ENCODE data around the gene CKLF.
A peak's percentile ranks its signal among the peaks of the same experiment; 100 is the strongest.

Gene CKLF

DNA sequence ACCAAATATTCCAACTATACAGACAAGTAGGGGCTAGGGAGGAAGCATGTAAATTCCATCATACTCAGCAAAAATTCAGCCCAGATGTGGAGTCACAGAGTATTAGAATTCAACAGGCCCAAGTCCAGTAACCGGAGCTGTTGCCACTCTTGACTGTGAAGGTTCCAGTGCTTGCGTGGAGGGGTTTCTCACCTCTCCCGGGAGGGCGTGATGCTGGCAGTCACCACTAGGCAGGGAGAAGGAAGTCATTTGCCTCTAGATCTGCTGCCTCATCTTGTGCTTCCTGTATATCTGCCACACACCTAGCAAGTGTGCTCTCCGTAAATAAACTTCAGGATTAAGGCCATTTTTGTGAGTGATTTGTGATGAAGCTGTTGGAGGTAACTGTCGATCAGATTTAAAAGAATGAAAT, 1.0 kb upstream of the CKLF start:
- no CpG with 5 or more reads among the region's 6 CpGs for WGBS (ENCODE audit: extremely low coverage, insufficient coverage, low lambda C conversion rate)

DNA sequence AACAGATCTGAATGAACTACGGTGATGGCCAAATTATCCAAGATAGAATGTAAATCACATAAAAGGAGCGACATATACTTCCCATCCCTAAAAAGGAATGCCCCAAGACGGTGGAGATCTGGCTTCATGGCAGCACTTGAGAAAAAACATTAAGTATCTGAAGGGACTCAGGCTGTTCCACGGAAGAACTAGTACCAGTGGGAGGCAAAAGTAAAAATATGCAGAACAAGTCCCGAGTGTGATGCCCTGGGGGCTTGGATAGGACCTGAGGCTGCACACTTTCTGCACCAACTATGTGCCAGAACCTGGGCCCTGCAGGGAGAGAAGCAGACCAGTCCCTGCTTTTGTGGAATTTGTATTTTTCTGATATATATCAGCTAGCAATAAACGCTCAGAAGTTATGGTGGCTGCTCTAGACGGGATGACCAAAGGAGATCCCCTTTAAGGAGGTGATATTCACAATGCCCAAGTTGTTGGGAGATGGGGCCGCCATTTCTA, 539 bp upstream of the CKLF start:
- H3K79me2 ChIP-seq (ENCODE audit: control insufficient read depth, insufficient read depth, low read length) = no peaks in the 10 kb centered on the region
- no peak for DNase-seq
- no peak overlapping the region for H2BK5ac ChIP-seq (ENCODE audit: low read length)
- H3K4me2 ChIP-seq (ENCODE audit: low read length) = peak overlapping the region; percentile 77
- no CpG with 5 or more reads among the region's 8 CpGs for WGBS (ENCODE audit: extremely low coverage, insufficient coverage, low lambda C conversion rate)
- H3K23ac ChIP-seq (ENCODE audit: low read length) = no peak overlapping the region
- H3K4me3 ChIP-seq (ENCODE audit: low read length) = no peak overlapping the region
- H3K4ac ChIP-seq (ENCODE audit: low read depth, low read length) = no peak overlapping the region
- H2AK5ac ChIP-seq (ENCODE audit: low read length) = no peak overlapping the region
- H2BK15ac ChIP-seq (replicated peaks; ENCODE audit: low read depth) = no peak overlapping the region
- H2BK120ac ChIP-seq (ENCODE audit: low read depth, low read length) = no peak overlapping the region
- no peaks in the 10 kb centered on the region for H3K79me1 ChIP-seq (ENCODE audit: low read length)
- peak overlapping the region; percentile 12 for H3K18ac ChIP-seq (ENCODE audit: low read length)
- no peak overlapping the region for H4K5ac ChIP-seq (ENCODE audit: low read length)
- peak overlapping the region; percentile 66 for H4K8ac ChIP-seq (ENCODE audit: low read depth, low read length)
- no peaks in the 10 kb centered on the region for H3K4me1 ChIP-seq (ENCODE audit: control insufficient read depth, low read depth, low read length)
- H3K56ac ChIP-seq (ENCODE audit: low read length) = peak overlapping the region; percentile 95
- H3K27ac ChIP-seq (ENCODE audit: low read depth, low read length) = no peak overlapping the region
- no peaks in the 10 kb centered on the region for H3K27me3 ChIP-seq (ENCODE audit: insufficient read depth, low read length, poor library complexity)
- no peaks in the 10 kb centered on the region for H3K36me3 ChIP-seq (ENCODE audit: control insufficient read depth, insufficient read depth, low read length)
- H3K9ac ChIP-seq (ENCODE audit: low read length) = peak overlapping the region; percentile 81

More for the DNA sequence above, 1.0 kb upstream of the CKLF start:
- H3K23ac ChIP-seq (ENCODE audit: low read length) = no peak overlapping the region
- no peak overlapping the region for H3K4me2 ChIP-seq (ENCODE audit: low read length)
- H3K27ac ChIP-seq (ENCODE audit: low read depth, low read length) = no peak overlapping the region
- no peak overlapping the region for H3K9ac ChIP-seq (ENCODE audit: low read length)
- H3K56ac ChIP-seq (ENCODE audit: low read length) = no peak overlapping the region
- H4K5ac ChIP-seq (ENCODE audit: low read length) = no peak overlapping the region
- H3K4me1 ChIP-seq (ENCODE audit: control insufficient read depth, low read depth, low read length) = no peaks in the 10 kb centered on the region
- peak; percentile 74 for DNase-seq
- no peak overlapping the region for H2AK5ac ChIP-seq (ENCODE audit: low read length)
- H2BK5ac ChIP-seq (ENCODE audit: low read length) = no peak overlapping the region
- no peaks in the 10 kb centered on the region for H3K79me1 ChIP-seq (ENCODE audit: low read length)
- no peaks in the 10 kb centered on the region for H3K79me2 ChIP-seq (ENCODE audit: control insufficient read depth, insufficient read depth, low read length)
- H3K27me3 ChIP-seq (ENCODE audit: insufficient read depth, low read length, poor library complexity) = no peaks in the 10 kb centered on the region
- no peak overlapping the region for H2BK15ac ChIP-seq (replicated peaks; ENCODE audit: low read depth)
- H3K18ac ChIP-seq (ENCODE audit: low read length) = no peak overlapping the region
- H4K8ac ChIP-seq (ENCODE audit: low read depth, low read length) = no peak overlapping the region
- H3K36me3 ChIP-seq (ENCODE audit: control insufficient read depth, insufficient read depth, low read length) = no peaks in the 10 kb centered on the region
- no peak overlapping the region for H3K4ac ChIP-seq (ENCODE audit: low read depth, low read length)
- H2BK120ac ChIP-seq (ENCODE audit: low read depth, low read length) = no peak overlapping the region
- H3K4me3 ChIP-seq (ENCODE audit: low read length) = no peak overlapping the region

DNA sequence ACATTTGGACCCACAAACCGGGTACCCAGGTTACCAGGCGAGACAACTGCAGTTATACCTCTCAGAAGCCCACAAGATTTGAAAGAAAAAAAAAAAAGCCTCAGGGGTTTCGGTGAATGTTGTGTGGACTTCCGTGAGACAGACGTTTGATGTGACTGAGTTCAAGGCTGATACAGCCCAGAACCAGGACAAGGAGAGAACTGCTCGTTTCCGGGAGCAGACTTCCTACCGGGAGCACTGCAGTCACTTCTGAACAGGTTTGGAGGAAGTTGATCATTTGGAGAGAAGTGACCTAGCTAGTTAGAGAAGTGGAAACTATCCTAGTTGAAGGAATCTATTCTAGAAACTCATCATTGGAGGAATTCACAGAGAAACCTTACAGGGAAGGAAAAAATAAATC, 847 bp downstream of the CKLF start:
- no CpG with 5 or more reads among the region's 8 CpGs for WGBS (ENCODE audit: extremely low coverage, insufficient coverage, low lambda C conversion rate)

DNA sequence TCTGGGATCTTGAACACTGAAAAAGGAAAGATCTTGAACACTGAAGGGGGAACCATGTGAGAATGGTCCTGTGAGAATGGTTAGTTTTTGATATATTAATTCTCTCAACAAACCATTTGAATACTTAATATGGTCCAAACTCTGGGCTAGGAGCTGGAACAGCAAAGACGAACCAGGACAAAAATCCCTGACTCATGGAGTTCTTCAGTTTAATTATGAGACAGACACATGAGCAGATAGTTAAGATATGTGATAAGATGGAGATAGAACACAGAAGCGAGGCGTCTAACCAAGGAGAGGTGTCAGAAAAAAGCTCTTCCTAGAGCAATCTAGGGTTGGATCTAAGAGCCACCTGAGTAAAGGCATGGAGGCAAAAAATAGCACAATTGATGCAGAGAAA, 1.6 kb downstream of the CKLF start:
- no peak overlapping the region for H2BK5ac ChIP-seq (ENCODE audit: low read length)
- no peak overlapping the region for H3K23ac ChIP-seq (ENCODE audit: low read length)
- H3K56ac ChIP-seq (ENCODE audit: low read length) = no peak overlapping the region
- no peaks in the 10 kb centered on the region for H3K27me3 ChIP-seq (ENCODE audit: insufficient read depth, low read length, poor library complexity)
- no peak overlapping the region for H3K9ac ChIP-seq (ENCODE audit: low read length)
- H3K36me3 ChIP-seq (ENCODE audit: control insufficient read depth, insufficient read depth, low read length) = no peaks in the 10 kb centered on the region
- DNase-seq = no peak
- H2AK5ac ChIP-seq (ENCODE audit: low read length) = no peak overlapping the region
- H3K4me2 ChIP-seq (ENCODE audit: low read length) = no peak overlapping the region
- H3K4ac ChIP-seq (ENCODE audit: low read depth, low read length) = no peak overlapping the region
- H4K5ac ChIP-seq (ENCODE audit: low read length) = no peak overlapping the region
- H3K4me3 ChIP-seq (ENCODE audit: low read length) = no peak overlapping the region
- H3K79me1 ChIP-seq (ENCODE audit: low read length) = no peaks in the 10 kb centered on the region
- H3K27ac ChIP-seq (ENCODE audit: low read depth, low read length) = no peak overlapping the region
- no peak overlapping the region for H3K18ac ChIP-seq (ENCODE audit: low read length)
- H2BK15ac ChIP-seq (replicated peaks; ENCODE audit: low read depth) = no peak overlapping the region
- no CpG with 5 or more reads among the region's 3 CpGs for WGBS (ENCODE audit: extremely low coverage, insufficient coverage, low lambda C conversion rate)
- H2BK120ac ChIP-seq (ENCODE audit: low read depth, low read length) = no peak overlapping the region
- H4K8ac ChIP-seq (ENCODE audit: low read depth, low read length) = no peak overlapping the region
- H3K4me1 ChIP-seq (ENCODE audit: control insufficient read depth, low read depth, low read length) = no peaks in the 10 kb centered on the region
- no peaks in the 10 kb centered on the region for H3K79me2 ChIP-seq (ENCODE audit: control insufficient read depth, insufficient read depth, low read length)

More for the DNA sequence above, 847 bp downstream of the CKLF start:
- Histone ChIP-seq H3K79me2 (ENCODE audit: control insufficient read depth, insufficient read depth, low read length) (no peaks in the 10 kb centered on the region), H2BK15ac (replicated peaks; ENCODE audit: low read depth) (no peak overlapping the region), H2AK5ac (ENCODE audit: low read length) (no peak overlapping the region), H3K4me1 (ENCODE audit: control insufficient read depth, low read depth, low read length) (no peaks in the 10 kb centered on the region), H3K27me3 (ENCODE audit: insufficient read depth, low read length, poor library complexity) (no peaks in the 10 kb centered on the region), H3K18ac (ENCODE audit: low read length) (no peak overlapping the region), H2BK120ac (ENCODE audit: low read depth, low read length) (no peak overlapping the region), H3K56ac (ENCODE audit: low read length) (no peak overlapping the region), H3K9ac (ENCODE audit: low read length) (no peak overlapping the region), H3K27ac (ENCODE audit: low read depth, low read length) (no peak overlapping the region), H3K4me3 (ENCODE audit: low read length) (no peak overlapping the region), H3K36me3 (ENCODE audit: control insufficient read depth, insufficient read depth, low read length) (no peaks in the 10 kb centered on the region), H3K4me2 (ENCODE audit: low read length) (no peak overlapping the region), H3K23ac (ENCODE audit: low read length) (no peak overlapping the region), H3K4ac (ENCODE audit: low read depth, low read length) (no peak overlapping the region), H2BK5ac (ENCODE audit: low read length) (no peak overlapping the region), H4K8ac (ENCODE audit: low read depth, low read length) (no peak overlapping the region), H4K5ac (ENCODE audit: low read length) (no peak overlapping the region), H3K79me1 (ENCODE audit: low read length) (no peaks in the 10 kb centered on the region)
- DNase-seq = no peak

DNA sequence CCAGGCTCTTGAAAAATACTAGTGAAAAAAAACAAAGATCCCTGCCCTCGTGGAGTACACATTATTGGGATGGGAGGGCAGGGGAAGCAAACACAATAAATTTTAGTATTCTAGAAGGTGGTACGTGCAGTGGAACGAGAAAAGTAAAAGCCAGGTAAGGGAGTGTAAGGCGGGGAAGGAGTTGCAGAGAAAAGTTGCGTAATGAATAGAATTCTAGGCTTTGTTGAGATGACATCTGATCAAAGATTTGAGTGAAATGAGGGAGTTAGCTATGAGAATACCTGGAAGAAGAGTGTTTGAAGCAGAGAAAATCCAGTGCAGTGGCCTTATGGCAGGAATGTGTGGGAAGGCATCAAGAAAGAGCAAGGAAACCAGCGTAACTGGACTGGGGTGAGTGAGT, 2.1 kb downstream of the CKLF start:
- H3K4me1 ChIP-seq (ENCODE audit: control insufficient read depth, low read depth, low read length) = no peaks in the 10 kb centered on the region
- no peaks in the 10 kb centered on the region for H3K79me1 ChIP-seq (ENCODE audit: low read length)
- 100% methylated on average over 2 of the region's 6 CpGs for WGBS (ENCODE audit: extremely low coverage, insufficient coverage, low lambda C conversion rate)
- H3K79me2 ChIP-seq (ENCODE audit: control insufficient read depth, insufficient read depth, low read length) = no peaks in the 10 kb centered on the region
- H3K18ac ChIP-seq (ENCODE audit: low read length) = no peak overlapping the region
- no peak overlapping the region for H2AK5ac ChIP-seq (ENCODE audit: low read length)
- no peak overlapping the region for H3K4me2 ChIP-seq (ENCODE audit: low read length)
- H3K56ac ChIP-seq (ENCODE audit: low read length) = no peak overlapping the region
- no peaks in the 10 kb centered on the region for H3K36me3 ChIP-seq (ENCODE audit: control insufficient read depth, insufficient read depth, low read length)
- no peak overlapping the region for H2BK5ac ChIP-seq (ENCODE audit: low read length)
- H3K9ac ChIP-seq (ENCODE audit: low read length) = no peak overlapping the region
- H2BK120ac ChIP-seq (ENCODE audit: low read depth, low read length) = no peak overlapping the region
- no peak overlapping the region for H3K23ac ChIP-seq (ENCODE audit: low read length)
- no peak overlapping the region for H3K4ac ChIP-seq (ENCODE audit: low read depth, low read length)
- H3K27ac ChIP-seq (ENCODE audit: low read depth, low read length) = no peak overlapping the region
- H3K4me3 ChIP-seq (ENCODE audit: low read length) = no peak overlapping the region
- H3K27me3 ChIP-seq (ENCODE audit: insufficient read depth, low read length, poor library complexity) = no peaks in the 10 kb centered on the region
- no peak for DNase-seq
- no peak overlapping the region for H4K8ac ChIP-seq (ENCODE audit: low read depth, low read length)
- no peak overlapping the region for H4K5ac ChIP-seq (ENCODE audit: low read length)
- no peak overlapping the region for H2BK15ac ChIP-seq (replicated peaks; ENCODE audit: low read depth)

DNA sequence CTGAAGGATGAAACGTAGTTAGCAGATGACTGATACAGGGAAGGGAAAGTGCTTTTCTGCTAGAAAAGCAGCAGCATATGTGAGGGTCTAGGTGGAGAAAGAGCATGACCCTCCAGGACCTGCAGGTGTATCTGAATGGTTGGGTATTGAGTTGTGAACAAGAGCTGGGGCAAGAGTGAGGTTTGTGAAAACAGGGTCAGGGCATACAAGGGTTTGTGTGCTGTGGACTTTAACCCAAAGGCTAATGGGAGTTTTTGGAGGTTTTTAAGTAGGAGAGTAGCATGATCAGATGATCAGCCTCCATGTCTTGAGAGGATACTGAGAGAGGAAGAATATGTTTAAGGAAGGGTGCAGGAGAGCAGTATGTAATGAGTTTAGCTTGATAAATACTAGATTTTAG, 7.7 kb downstream of the CKLF start:
- Histone ChIP-seq H3K9ac (ENCODE audit: low read length) (no peak overlapping the region), H3K36me3 (ENCODE audit: control insufficient read depth, insufficient read depth, low read length) (no peaks in the 10 kb centered on the region), H3K79me2 (ENCODE audit: control insufficient read depth, insufficient read depth, low read length) (no peaks in the 10 kb centered on the region), H3K4me3 (ENCODE audit: low read length) (no peak overlapping the region), H3K4me1 (ENCODE audit: control insufficient read depth, low read depth, low read length) (no peaks in the 10 kb centered on the region), H3K27ac (ENCODE audit: low read depth, low read length) (no peak overlapping the region), H3K4me2 (ENCODE audit: low read length) (no peak overlapping the region), H3K79me1 (ENCODE audit: low read length) (no peaks in the 10 kb centered on the region), H4K5ac (ENCODE audit: low read length) (no peak overlapping the region), H2BK5ac (ENCODE audit: low read length) (no peak overlapping the region), H4K8ac (ENCODE audit: low read depth, low read length) (no peak overlapping the region), H3K56ac (ENCODE audit: low read length) (no peak overlapping the region), H3K23ac (ENCODE audit: low read length) (no peak overlapping the region), H3K27me3 (ENCODE audit: insufficient read depth, low read length, poor library complexity) (no peaks in the 10 kb centered on the region), H3K18ac (ENCODE audit: low read length) (no peak overlapping the region), H2BK15ac (replicated peaks; ENCODE audit: low read depth) (no peak overlapping the region), H2AK5ac (ENCODE audit: low read length) (no peak overlapping the region), H3K4ac (ENCODE audit: low read depth, low read length) (no peak overlapping the region), H2BK120ac (ENCODE audit: low read depth, low read length) (no peak overlapping the region)
- no CpG with 5 or more reads among the region's 1 CpG for WGBS (ENCODE audit: extremely low coverage, insufficient coverage, low lambda C conversion rate)
- no peak for DNase-seq

All from mesendoderm (in vitro differentiated cells).